Non-pigmented ciliary epithelial cell (primary cell): ENCODE data around the gene TLR3.
A peak's percentile ranks its signal among the peaks of the same experiment; 100 is the strongest.
"Not testable (repeated sequence)": the region's sequence is repeated elsewhere in the genome, so short reads cannot be mapped to it uniquely, and the experiment has no call there.

Experiments used
- DNase-seq: peaks from one replicate; pipeline ENCODE4 v3.0.0-alpha.2; 2010; ENCODE audit warnings: low read depth

TLR3 gene

DNA sequence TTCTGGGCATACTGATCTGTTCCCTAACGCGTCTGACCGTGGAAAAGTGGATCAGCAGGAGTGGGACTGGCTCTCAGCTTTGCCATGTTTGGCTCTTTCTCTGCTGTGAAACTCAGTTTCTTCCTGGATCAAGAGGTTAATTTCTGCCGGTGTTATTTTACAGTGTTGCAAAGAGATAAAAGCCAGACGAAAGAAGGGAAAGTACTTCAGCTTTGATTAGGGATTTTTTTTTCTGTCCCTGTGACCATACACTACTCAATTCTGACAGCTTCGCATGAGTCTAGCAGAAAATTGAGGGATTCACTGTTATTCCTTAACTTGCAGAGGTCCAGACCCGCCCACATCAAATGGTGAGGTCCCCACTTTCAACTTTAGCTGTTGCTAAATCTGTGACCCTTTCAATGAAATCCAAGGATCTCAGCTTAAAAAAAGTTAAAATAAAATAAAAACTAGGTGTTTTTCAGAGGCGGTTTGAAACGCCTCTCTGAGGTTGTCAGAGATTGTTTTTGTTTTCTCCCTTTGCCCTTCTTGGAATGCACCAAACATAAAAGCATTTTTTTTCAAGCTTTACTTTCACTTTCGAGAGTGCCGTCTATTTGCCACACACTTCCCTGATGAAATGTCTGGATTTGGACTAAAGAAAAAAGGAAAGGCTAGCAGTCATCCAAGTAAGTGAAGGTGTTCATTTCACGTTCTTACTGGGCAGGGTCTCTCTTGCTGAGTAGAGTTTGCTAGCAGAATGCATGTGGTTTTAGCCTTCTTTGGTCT, at the start of gene TLR3:
Gene TLR3 (plus strand): TSS at position 576 of the 768 bp plus-strand sequence. CDS start 7,464 bp downstream, outside the sequence.
- DNase-seq: peak; percentile 13

DNA sequence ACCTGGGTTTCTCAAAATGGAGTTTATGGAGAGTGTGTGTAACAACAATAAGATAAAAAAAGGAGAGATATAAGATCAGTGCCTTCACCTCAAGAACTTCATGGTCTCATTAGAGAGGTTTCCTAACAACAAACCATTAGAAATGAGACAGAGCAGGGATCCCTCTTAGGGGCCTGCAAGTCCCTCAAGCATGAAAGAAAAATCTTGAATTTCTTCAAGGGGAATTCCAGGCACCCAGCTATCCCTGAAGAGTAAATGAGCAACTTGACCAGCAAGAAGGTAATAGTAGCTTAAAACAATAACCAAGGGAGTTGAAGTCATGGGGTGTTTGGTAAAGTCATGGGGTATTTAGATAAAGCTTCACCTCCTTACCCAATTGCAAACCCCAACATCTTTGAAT, 49.7 kb upstream of the TLR3 start:
- no peak for DNase-seq

DNA sequence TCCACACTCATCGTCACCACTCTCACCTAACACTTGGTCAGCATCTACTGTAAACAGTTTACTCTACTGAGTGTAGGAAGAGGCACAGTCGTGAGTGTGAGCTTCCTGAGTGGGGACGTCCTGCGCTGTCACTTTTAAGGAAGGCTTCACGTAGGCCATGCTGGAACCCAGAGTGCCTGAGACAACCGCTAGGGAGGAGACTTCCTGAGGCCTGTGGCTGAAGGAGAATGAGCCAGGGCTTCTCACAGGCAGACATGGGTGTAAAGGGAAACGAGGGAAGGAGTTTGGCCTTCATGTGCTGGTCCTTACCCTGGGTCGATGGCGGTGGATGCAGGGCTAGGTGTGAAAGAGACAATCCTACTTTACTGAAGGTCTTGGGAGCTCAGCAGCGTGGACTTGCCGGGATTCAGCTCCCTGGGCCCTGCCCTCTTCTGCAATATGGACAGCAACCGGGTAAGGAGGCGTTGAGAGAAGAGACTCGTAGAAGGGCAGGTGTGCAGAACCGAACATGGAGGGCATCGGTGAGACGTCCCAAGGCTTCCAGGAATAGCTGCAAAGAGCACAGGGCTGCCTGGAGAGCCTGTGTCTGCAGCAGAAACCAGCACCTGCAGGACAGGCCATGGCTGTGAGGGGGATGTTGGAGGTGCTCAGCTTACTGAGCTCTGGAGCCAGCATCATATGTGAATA, 48.7 kb upstream of the TLR3 start:
- no peak for DNase-seq

DNA sequence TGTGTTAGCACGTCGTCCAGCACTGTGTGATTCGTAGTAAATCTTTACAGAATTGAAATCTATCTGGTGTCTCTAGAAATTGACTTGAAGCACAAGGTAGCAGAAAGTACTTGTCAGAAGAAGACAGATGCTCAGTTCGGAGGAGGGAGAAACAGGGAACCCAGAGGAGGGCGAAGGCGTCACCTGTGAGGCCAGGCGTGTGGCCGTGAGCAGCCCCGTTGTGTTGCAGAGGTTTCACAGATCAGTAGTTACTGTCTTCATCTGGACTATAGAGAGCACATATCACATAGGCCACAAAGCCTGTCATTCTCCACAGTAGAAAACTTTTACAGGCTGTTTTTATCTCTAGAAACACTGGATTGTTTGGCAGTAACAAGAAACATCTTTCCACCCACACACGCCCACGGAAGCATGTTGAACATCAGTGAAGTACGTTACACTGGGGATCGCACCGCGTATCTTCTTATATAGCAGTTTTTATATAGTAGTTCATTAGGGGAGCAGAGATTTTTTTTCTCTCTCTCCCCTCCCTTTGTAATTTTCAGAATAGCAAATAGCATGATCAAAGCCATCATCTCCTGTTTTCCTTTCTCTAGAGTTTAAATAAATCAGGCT, 48.1 kb upstream of the TLR3 start:
- no peak for DNase-seq

DNA sequence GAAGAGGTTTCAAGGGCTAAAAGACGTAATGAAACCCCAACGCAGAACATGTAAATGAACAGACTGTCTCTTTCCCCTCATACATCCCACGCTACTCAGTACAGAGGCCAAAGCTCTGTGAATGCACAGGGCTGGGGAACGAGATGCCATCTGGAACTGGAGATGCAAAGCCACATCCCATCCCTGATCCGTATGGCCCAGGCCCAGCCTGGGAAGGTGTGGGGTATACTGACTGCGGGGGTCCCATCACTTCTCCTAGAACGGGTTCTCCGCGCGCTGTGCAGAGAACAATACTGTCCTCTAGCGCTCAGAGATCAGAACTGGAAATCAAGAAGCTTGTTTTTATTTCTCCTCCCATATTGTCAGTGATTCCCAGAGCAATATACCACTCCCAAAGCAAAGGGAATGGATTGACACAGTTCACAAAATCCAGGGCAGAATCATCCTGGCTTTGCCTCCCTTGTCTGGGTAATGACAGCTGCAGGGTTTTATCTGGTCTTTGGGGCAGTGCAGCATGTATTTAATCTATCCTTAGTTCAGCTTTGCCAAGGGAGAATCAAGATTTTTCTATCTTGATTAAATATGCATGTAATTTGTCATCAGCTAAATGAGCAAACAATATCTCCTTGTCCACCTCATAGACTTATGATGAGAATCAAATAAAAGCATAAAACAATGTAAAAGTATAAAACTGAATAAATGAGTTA, 47.3 kb upstream of the TLR3 start:
- DNase-seq: no peak

DNA sequence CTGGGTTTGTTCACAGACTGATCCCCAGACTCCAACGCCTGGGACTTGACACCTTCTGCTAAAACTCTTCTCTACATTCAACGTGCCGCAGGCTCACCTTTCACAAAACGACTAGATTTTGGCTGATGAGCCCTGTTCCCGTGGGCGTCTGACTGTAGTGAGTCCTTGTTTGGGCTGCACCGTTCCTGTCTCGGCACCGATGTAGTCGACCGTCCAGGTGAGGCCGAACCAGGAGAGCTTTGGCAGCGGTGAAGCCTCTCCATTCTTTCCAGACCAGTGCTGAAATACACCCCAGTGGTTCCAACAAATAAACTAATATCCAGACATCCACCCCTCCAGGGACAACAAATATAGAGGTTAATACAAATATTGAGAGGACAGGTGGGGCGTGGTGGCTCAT, 45.0 kb upstream of the TLR3 start:
- no peak for DNase-seq

DNA sequence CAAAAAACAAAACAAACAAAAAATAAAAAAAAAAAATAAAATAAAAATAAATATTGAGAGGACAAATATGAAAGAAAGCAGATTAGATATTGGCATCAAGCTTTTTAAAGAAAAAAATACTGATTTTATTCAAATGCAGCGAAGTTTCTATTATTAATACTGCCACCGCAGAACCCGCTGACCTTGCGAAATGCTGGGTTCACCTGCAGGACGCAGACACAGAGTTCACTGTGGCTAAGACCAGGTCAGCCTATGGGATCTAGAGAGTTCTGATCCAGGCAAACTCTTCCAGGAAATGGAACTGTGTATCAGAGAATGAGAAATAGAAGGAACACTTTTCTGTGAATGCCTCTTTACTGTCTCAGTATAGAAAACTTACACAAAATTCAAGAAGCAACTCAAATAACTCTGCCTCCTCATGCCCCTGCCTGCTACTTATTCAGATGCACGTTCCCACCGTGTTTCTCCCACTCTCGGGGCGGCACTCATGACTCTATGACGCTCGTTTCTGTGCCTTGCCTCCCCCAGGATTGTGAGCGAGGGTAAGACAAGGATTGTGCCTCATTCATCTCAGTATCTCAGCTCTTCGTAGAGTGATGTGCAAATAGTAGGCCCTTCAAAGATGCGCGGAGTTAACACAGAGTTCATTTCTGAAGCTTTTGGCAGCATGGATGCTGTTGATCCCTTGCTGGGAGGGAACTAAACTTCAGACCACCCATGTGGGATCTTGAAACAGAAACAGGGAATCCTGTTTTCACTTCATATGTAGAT, 44.1 kb upstream of the TLR3 start:
- no peak for DNase-seq

DNA sequence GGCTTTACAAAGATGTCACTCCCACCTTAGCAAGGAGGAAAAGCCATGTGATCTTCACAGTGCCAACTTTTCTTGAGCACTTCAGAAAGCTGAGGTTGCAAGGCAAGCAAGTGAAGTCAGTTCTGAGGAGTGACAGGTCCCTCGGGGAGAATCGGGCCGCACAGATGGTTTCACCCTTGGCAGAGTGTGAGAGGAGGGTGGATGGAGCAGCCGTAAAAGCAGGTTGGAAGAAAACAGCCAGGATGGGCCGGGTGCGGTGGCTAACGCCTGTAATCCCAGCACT, 43.6 kb upstream of the TLR3 start:
- no peak for DNase-seq

DNA sequence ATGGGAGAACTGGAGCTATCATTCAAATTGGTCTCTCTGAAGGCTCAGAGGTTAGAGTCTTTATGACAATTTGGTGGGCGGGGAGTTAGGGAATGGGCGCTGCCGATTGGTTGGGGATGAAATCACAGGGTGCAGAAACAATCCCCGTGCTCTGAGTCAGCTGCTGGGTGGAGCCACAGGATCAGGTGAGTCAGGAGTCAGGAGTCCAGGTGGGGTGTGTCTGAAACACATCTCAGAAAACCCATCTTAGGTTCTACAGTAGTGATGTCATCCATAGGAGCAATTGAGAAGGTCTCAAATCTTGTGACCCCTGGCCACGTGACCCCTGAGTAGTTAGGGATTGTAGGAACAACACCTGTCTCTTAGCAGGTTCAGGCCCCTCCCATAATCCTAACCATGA, 41.6 kb upstream of the TLR3 start:
- DNase-seq: no peak

DNA sequence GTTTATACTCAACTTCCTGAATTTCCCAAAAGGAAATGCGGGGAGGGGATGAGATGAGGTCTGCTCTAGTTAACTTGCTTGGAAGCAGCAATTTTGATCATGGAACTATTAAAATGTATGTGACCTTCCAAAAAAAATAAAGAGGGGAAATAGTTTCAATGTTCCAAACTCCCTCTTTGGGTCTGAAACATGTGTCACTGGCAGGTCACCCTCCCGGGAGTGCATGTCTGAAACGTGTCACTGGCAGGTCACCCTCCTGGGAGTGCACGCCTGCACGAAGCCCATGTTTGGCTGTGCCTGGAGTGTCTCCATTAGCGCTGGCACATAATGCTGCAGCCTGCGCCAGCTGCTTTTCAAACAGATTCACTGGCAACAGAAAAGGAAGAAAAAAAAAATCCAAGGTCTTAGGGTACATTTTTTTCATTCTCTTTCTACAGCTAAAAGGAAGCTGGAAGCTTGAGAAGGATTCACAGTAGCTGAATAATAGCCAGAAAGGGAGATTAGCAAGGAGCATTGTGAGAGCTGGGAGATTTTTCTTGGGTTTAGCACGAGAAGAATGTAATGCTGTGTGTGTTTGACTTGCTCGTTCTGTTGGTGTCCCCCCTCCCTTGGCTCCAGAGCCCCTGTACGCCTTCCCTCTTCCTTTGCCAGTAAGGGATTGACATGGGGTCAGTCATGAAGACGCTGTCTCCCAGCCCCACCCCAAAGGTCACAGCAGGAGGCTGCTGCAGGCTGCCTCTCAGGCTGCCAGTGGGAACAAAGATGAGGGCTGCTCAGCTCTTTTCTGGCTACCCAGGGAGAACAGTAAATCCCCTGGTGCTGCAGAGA, 39.2 kb upstream of the TLR3 start:
- DNase-seq: no peak

DNA sequence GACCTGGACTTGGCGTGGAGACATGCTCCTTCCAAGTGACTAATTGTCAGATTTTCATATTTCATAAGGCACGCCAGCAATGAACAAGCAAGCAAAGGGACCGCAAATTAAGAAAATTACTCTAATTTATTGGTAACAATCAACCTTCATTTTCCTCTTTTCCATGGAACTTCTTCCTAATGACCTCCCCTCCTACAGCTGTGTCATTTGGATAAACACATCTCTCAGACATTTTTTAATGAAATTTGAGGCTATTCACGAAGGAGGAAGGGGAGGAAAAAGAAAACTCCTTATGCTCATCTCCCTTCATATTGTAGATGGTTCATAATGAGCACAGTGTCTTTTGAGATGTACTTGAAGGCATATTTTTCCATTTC, 38.6 kb upstream of the TLR3 start:
- DNase-seq: no peak

DNA sequence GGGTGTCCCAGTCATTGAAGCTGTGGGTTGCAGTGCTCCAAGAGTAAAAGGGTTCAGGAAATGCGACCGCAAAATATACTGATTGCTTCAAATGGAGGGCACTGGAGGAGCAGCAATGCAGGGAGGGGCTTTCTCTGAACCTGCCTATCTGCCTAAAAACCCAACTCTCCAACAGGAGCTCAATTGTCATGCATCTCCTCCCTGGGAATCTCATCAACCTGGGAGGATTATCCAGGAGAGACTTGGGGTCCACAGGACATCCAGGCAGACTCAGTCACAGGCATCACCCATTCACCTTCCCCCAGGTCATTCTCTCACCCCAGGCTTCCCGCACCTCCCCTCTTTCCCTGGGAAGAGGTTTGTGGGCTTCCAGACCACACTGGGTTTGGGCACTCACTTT, 38.2 kb upstream of the TLR3 start:
- DNase-seq: no peak

DNA sequence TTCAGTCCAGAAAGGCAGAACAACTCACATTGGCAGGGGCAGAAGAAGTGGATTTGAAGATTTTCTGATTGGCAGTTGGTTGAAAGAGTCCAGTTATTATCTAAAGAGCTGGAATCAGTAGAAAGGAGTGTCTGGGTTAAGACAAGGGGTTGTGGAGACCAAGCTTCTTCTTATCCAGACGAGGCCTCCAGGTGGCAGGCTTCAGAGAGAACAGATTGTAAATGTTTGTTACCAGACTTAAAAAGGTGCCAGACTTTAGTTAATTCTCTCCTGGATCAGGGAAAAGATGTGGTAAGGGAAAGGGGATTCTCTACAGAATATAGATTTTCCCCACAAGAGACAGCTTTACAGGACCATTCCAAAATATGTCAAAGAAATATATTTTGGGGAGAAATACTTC, 36.7 kb upstream of the TLR3 start:
- no peak for DNase-seq

DNA sequence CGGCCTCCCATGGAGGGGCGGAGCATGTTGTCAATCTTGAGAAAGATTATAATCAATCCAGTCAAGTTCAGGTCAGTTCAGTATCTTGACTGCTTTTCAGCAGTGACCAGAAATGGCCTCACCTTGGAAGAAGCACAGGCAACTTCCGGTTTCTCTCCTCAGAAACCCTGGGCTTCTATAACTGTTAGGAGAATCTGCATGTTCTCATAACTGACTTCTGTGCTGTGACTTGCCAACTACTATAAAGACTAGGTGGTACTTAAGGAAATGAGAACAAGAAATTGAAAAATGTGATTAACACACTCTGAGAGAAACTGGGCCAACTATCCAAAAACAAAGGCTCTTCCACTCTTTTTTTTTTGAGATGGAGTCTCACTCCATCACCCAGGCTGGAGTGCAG, 35.9 kb upstream of the TLR3 start:
- no peak for DNase-seq

DNA sequence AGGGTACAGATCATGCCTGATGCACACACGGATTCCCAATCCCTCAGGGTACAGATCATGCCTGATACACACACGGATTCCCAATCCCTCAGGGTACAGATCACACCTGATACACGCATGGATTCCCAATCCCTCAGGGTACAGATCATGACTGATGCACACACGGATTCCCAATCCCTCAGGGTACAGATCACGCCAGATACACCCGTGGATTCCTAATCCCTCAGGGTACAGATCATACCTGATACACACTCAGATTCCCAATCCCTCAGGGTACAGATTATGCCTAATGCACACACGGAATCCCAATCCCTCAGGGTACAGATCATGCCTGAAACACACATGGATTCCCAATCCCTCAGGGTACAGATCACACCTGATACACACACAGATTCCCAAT, 34.3 kb upstream of the TLR3 start:
- DNase-seq: not testable (repeated sequence)

DNA sequence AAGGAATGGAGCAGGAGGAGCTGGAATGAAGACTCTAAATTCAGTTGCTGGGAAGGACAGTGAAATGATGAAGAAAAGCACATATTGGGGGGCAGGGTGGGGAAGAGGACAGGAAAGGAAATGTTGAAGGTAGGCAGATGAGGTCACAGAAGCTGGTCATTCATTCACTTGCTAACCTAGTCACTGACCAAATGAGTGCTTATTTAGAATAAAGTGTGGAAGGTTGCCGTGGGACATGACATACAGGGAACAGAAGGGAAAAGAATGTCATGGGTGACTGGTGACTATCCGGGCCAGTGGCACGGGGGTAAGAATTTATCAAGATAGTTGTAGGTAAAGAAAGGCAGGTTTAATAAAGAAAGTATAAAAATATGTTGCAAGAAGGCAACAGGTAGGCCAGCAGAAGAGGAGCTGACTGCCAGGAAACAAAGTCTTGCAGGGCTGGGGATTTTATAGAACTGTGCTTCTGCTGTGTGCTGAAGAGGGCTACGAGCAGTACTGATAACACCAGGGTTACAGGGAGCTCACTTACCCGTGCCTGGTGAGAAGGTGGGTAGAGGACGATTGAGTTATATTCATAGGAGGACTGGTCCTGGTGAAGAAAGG, 31.9 kb upstream of the TLR3 start:
- no peak for DNase-seq

DNA sequence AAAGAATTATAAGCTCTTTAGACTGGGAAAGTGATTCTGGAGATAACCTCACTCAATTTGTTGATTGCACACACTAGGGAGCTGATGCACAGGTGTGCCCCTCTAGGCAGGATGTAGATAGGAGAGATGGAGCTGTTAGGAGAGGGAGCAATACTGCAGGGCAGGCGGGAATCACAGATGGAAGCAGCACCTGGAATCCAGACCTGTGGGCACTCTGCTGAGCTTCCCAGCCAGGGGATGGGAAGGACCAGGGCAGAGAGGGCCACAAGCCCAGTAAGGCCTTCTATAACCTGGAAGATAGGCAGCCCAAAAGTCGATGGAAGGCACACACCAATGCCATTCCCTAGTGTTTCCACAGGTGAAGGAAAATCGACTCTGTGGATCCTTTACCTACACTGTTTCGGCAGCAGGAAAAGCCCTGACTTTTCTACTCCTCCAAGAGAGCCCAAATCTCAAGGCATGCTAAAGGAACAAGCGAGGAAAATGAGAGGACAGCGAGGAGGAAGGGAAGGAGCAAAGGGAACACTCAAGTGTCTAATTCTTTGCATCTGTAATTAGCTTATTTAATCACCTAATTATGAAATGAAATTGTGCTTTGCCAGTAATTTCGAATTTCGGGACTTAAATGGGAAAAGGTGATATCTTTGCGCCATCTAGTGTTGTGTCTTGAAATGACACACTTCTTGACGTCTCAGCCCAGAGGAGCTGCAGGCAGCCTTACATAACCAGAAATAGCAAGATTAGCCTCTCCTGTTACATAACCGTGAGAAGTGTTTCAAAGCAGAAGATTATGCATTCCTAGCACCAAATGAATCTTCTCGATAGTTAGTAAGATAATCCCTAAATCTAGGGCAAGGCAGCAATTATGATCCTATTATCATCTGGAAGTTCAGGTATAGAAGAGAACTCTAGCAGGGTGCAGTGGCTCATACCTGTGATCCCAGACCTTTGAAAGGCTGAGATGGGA, 31.0 kb upstream of the TLR3 start:
- peak; percentile 55 for DNase-seq

DNA sequence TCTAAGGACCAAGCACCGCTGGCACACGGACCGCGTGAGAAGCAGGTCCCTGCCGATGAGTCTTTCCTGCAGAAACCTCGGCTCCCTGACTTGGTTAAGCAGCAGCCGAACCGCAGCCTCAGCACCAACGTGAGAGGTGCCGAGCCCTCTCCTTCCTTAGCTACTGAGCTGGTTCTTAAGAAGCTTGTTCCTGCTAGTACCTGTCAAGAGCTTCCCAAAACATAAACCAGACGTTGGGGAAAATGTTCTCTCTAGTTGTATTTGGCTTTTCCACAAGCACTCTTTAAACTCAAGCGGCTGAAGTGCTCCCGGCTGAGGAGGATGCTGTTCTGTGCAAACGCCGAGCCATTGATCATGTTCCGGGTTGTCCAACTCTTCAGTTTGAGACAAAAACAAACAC, 29.3 kb upstream of the TLR3 start:
- DNase-seq: no peak

DNA sequence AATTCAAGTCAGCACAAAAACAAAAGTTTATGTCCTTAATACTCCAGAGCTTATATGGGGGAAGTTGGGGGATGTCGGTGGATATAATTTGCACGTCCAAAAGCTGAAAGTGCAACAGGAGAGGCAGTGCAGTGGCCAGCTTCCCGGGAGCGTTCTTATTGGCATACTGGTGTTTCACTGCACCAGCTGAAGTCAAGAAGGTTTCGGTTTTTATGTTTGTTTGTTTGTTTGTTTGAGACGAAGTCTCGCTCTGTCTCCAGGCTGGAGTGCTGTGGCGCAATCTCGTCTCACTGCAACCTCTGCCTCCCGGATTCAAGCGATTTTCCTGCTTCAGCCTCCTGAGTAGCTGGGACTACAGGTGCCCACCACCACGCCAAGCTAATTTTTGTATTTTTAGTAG, 28.6 kb upstream of the TLR3 start:
- no peak for DNase-seq

DNA sequence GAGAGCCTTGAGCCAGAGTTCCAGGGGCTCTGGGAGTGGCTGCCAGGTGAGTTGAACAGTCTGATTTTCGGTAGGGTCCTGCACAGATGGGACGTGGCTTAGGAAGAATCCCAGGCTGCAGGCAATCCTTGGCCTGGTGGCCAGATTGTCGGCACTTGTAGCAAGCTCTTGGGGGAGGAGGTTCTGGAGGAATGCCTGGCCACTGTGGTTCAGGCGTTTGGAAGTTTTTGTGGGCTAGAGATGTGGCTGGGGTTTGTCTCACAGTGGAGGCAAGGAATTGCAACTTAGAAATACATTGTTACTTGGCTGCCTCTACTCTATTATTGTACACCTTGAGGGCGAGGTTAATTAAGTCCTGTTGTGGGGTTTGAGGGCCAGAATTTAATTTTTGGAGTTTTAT, 21.5 kb upstream of the TLR3 start:
- DNase-seq: not testable (repeated sequence)
